ENCODE results near the gene PRIM2.
"Not testable (repeated sequence)": the region's sequence is repeated elsewhere in the genome, so short reads cannot be mapped to it uniquely, and the experiment has no call there.

DNA sequence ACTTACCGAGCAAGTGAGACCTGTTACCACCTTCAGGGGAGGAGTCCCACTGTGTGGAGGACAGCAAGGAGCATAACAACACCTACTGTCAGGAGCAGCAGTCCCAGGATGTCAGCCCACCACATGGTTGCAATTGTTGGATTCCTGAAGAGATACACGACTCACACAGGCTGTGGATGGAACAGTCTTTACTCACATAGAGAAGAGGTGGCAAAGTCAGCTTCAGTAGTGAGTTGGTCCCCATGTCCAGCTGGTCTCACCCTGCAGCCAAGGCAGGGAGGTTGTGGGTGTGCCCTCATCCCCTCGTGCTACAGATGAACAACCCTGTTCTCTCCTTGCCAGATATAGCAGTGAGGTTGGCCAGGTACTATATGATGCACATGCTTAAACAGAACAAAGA is 171.1 kb downstream of the PRIM2 start:
- not testable (repeated sequence) for TF ChIP-seq YY1 (IDR thresholded peaks at IDR 0.05; ENCODE audit: insufficient read depth, insufficient read length); SUZ12 (IDR thresholded peaks at IDR 0.05; ENCODE audit: extremely low read depth, insufficient read depth, insufficient read length)

All from NT2/D1 (cell line).